ENCODE results near the gene NFE2L1.
"Not testable (repeated sequence)": the region's sequence is repeated elsewhere in the genome, so short reads cannot be mapped to it uniquely, and the experiment has no call there.

Gene NFE2L1

GRCh38 chr17:48070195-48070594 is 22.0 kb downstream of the NFE2L1 start:
- no peak for DNase-seq

GRCh38 chr17:48071654-48072053 is 23.5 kb downstream of the NFE2L1 start:
- DNase-seq = no peak

GRCh38 chr17:48072811-48073210 is 24.7 kb downstream of the NFE2L1 start:
- DNase-seq = not testable (repeated sequence)

- DNase-seq = not testable (repeated sequence)
These were observed 25.5 kb downstream of the NFE2L1 start for GRCh38 chr17:48073566-48074094.

GRCh38 chr17:48074322-48075081 is 26.3 kb downstream of the NFE2L1 start:
- DNase-seq = peak; percentile 19 to 58 (median 42)

GRCh38 chr17:48077152-48077551 is 29.0 kb downstream of the NFE2L1 start:
- not testable (repeated sequence) for DNase-seq

GRCh38 chr17:48081858-48082257 is 33.7 kb downstream of the NFE2L1 start:
- no peak for DNase-seq

GRCh38 chr17:48084932-48085331 is 36.8 kb downstream of the NFE2L1 start:
- DNase-seq = no peak

GRCh38 chr17:48093341-48094045 is 45.3 kb downstream of the NFE2L1 start:
- no peak for DNase-seq

- no peak for DNase-seq
These were observed 47.5 kb downstream of the NFE2L1 start for GRCh38 chr17:48095611-48096010.

- DNase-seq = no peak
These were observed 52.0 kb downstream of the NFE2L1 start for GRCh38 chr17:48100160-48100559.

- no peak for DNase-seq
These were observed 52.4 kb downstream of the NFE2L1 start for GRCh38 chr17:48100591-48101011.

GRCh38 chr17:48101012-48101720 is 53.0 kb downstream of the NFE2L1 start, which contains the start of gene CBX1:
Gene CBX1, minus strand, starts transcription at chr17:48101478. Its CDS starts 24,474 bp downstream, at chr17:48077004.
- DNase-seq = peak; percentile 77 to 94 (median 86)

GRCh38 chr17:48102043-48102750 is 54.0 kb downstream of the NFE2L1 start:
- no peak for DNase-seq

GRCh38 chr17:48102798-48103715 is 54.9 kb downstream of the NFE2L1 start:
- DNase-seq = peak in 1 of 4 experiments; percentile 4

- DNase-seq = no peak
These were observed 56.3 kb downstream of the NFE2L1 start for GRCh38 chr17:48104440-48104839.

- no peak for DNase-seq
These were observed 58.6 kb downstream of the NFE2L1 start for GRCh38 chr17:48106802-48107136.

GRCh38 chr17:48107137-48108055 is 59.2 kb downstream of the NFE2L1 start, which contains the start of gene SNX11:
Gene SNX11, plus strand, starts transcription at chr17:48107766. Its CDS starts 4,278 bp downstream, at chr17:48112044.
- DNase-seq = peak; percentile 87 to 90 (median 88)

GRCh38 chr17:48110761-48111160 is 62.6 kb downstream of the NFE2L1 start:
- no peak for DNase-seq
